ENCODE results near the gene WDR87. TPM values are rescaled to one million over a fixed set of nuclear protein-coding genes. Genes with fewer than 3 reads are reported as not detected.

The WDR87 gene
- not detected for total RNA-seq

- Mint-ChIP-seq H3K27ac (peak within 1 kb of the TSS; percentile 74), H3K4me3 (peak within 1 kb of the TSS; percentile 73), H3K4me1 (ENCODE audit: low read depth) (peaks cover 19% of the 10 kb centered on the region), H3K9me3 (no peaks in the 10 kb centered on the region), H3K36me3 (no peaks in the 10 kb centered on the region), H3K27me3 (no peaks in the 10 kb centered on the region)
- ChIA-PET CTCF (interaction anchor here (0.6 to 3.5 kb wide), 16 partner anchors 8 to 497 kb away, joined by 3 to 20 read pairs (median 4); partner anchors contain the start of genes CATSPERG, FAM98C and PSMD8), POLR2A (interaction anchor here (0.8 to 1.6 kb wide), 4 partner anchors 98 to 175 kb away, joined by 3 to 4 read pairs (median 4); partner anchors contain the start of gene ZNF573)
- DNase-seq: peak; percentile 58
- intact Hi-C loops (cut with micrococcal nuclease): loop anchor here (5.0 kb wide), 3 partner anchors 96 to 411 kb away; partner anchors contain the start of genes KCNK6 and YIF1B
Observed at GRCh38 chr19:37905946-37906868, at the start of gene WDR87. Gene WDR87, minus strand, starts transcription at chr19:37906594. Its CDS starts 8,355 bp downstream, at chr19:37898239.

GRCh38 chr19:37955986-37956385 lies 49.6 kb upstream of the WDR87 start:
- H3K9me3 Mint-ChIP-seq: peaks cover 15% of the 10 kb centered on the region
- H3K27ac Mint-ChIP-seq: no peak overlapping the region
- H3K4me3 Mint-ChIP-seq: no peak overlapping the region
- H3K4me1 Mint-ChIP-seq (ENCODE audit: low read depth): peaks cover 3% of the 10 kb centered on the region
- peaks cover 10% of the 10 kb centered on the region for H3K36me3 Mint-ChIP-seq
- no peaks in the 10 kb centered on the region for H3K27me3 Mint-ChIP-seq
- ChIA-PET POLR2A (no interaction called here), CTCF (no interaction called here)
- DNase-seq: no peak
- intact Hi-C loops (cut with micrococcal nuclease): no loop called here

GRCh38 chr19:37954421-37954874 lies 48.1 kb upstream of the WDR87 start:
- H3K36me3 Mint-ChIP-seq: peaks cover 11% of the 10 kb centered on the region
- POLR2A ChIA-PET: no interaction called here
- H3K27me3 Mint-ChIP-seq: no peaks in the 10 kb centered on the region
- no peak overlapping the region for H3K4me3 Mint-ChIP-seq
- no peak overlapping the region for H3K27ac Mint-ChIP-seq
- DNase-seq: no peak
- peaks cover 3% of the 10 kb centered on the region for H3K4me1 Mint-ChIP-seq (ENCODE audit: low read depth)
- intact Hi-C loops (cut with micrococcal nuclease): no loop called here
- CTCF ChIA-PET: no interaction called here
- H3K9me3 Mint-ChIP-seq: peaks cover 14% of the 10 kb centered on the region

- POLR2A ChIA-PET: no interaction called here
Observed at GRCh38 chr19:37953918-37954303, 47.5 kb upstream of the WDR87 start.

GRCh38 chr19:37953171-37953917 lies 47.0 kb upstream of the WDR87 start:
- no peak overlapping the region for H3K27ac Mint-ChIP-seq
- no peak for DNase-seq
- no peaks in the 10 kb centered on the region for H3K4me1 Mint-ChIP-seq (ENCODE audit: low read depth)
- H3K27me3 Mint-ChIP-seq: no peaks in the 10 kb centered on the region
- ChIA-PET POLR2A (no interaction called here), CTCF (no interaction called here)
- peaks cover 5% of the 10 kb centered on the region for H3K9me3 Mint-ChIP-seq
- H3K36me3 Mint-ChIP-seq: peaks cover 8% of the 10 kb centered on the region
- H3K4me3 Mint-ChIP-seq: no peak overlapping the region
- intact Hi-C loops (cut with micrococcal nuclease): no loop called here

More at GRCh38 chr19:37953918-37954303, 47.5 kb upstream of the WDR87 start:
- DNase-seq: no peak
- CTCF ChIA-PET: no interaction called here
- Mint-ChIP-seq H3K27me3 (no peaks in the 10 kb centered on the region), H3K36me3 (peaks cover 8% of the 10 kb centered on the region), H3K4me1 (ENCODE audit: low read depth) (no peaks in the 10 kb centered on the region), H3K9me3 (peaks cover 10% of the 10 kb centered on the region), H3K4me3 (no peak overlapping the region), H3K27ac (no peak overlapping the region)
- intact Hi-C loops (cut with micrococcal nuclease): no loop called here

- Mint-ChIP-seq H3K27me3 (no peaks in the 10 kb centered on the region), H3K9me3 (no peaks in the 10 kb centered on the region), H3K36me3 (peaks cover 8% of the 10 kb centered on the region), H3K4me1 (ENCODE audit: low read depth) (no peaks in the 10 kb centered on the region), H3K27ac (no peak overlapping the region), H3K4me3 (no peak overlapping the region)
- intact Hi-C loops (cut with micrococcal nuclease): no loop called here
- DNase-seq: no peak
- CTCF ChIA-PET: no interaction called here
- POLR2A ChIA-PET: no interaction called here
Observed at GRCh38 chr19:37951816-37952210, 45.4 kb upstream of the WDR87 start.

GRCh38 chr19:37950471-37951175 lies 44.2 kb upstream of the WDR87 start:
- POLR2A ChIA-PET: no interaction called here
- DNase-seq: no peak
- Mint-ChIP-seq H3K36me3 (peaks cover 7% of the 10 kb centered on the region), H3K27ac (no peak overlapping the region), H3K4me3 (no peak overlapping the region), H3K27me3 (no peaks in the 10 kb centered on the region), H3K4me1 (ENCODE audit: low read depth) (no peaks in the 10 kb centered on the region), H3K9me3 (no peaks in the 10 kb centered on the region)
- CTCF ChIA-PET: no interaction called here
- intact Hi-C loops (cut with micrococcal nuclease): no loop called here

- no peaks in the 10 kb centered on the region for H3K9me3 Mint-ChIP-seq
- no peak for DNase-seq
- no peak overlapping the region for H3K27ac Mint-ChIP-seq
- no peak overlapping the region for H3K4me3 Mint-ChIP-seq
- H3K4me1 Mint-ChIP-seq (ENCODE audit: low read depth): no peaks in the 10 kb centered on the region
- ChIA-PET POLR2A (no interaction called here), CTCF (no interaction called here)
- H3K36me3 Mint-ChIP-seq: peaks cover 5% of the 10 kb centered on the region
- intact Hi-C loops (cut with micrococcal nuclease): no loop called here
- H3K27me3 Mint-ChIP-seq: no peaks in the 10 kb centered on the region
Observed at GRCh38 chr19:37948362-37948761, 42.0 kb upstream of the WDR87 start.

- DNase-seq: no peak
- Mint-ChIP-seq H3K27ac (no peak overlapping the region), H3K4me1 (ENCODE audit: low read depth) (no peaks in the 10 kb centered on the region), H3K9me3 (no peaks in the 10 kb centered on the region), H3K4me3 (no peak overlapping the region), H3K27me3 (no peaks in the 10 kb centered on the region), H3K36me3 (peaks cover 5% of the 10 kb centered on the region)
- POLR2A ChIA-PET: no interaction called here
- CTCF ChIA-PET: no interaction called here
- intact Hi-C loops (cut with micrococcal nuclease): no loop called here
Observed at GRCh38 chr19:37947778-37948177, 41.4 kb upstream of the WDR87 start.

GRCh38 chr19:37946132-37946531 lies 39.7 kb upstream of the WDR87 start:
- Mint-ChIP-seq H3K27me3 (no peaks in the 10 kb centered on the region), H3K36me3 (peaks cover 3% of the 10 kb centered on the region), H3K27ac (no peak overlapping the region), H3K4me1 (ENCODE audit: low read depth) (no peaks in the 10 kb centered on the region), H3K9me3 (no peaks in the 10 kb centered on the region), H3K4me3 (no peak overlapping the region)
- ChIA-PET CTCF (no interaction called here), POLR2A (no interaction called here)
- no peak for DNase-seq
- intact Hi-C loops (cut with micrococcal nuclease): no loop called here

- Mint-ChIP-seq H3K9me3 (no peaks in the 10 kb centered on the region), H3K4me3 (no peak overlapping the region), H3K27me3 (no peaks in the 10 kb centered on the region), H3K4me1 (ENCODE audit: low read depth) (no peaks in the 10 kb centered on the region), H3K36me3 (peaks cover 3% of the 10 kb centered on the region), H3K27ac (no peak overlapping the region)
- no peak for DNase-seq
- CTCF ChIA-PET: no interaction called here
- intact Hi-C loops (cut with micrococcal nuclease): no loop called here
- POLR2A ChIA-PET: no interaction called here
Observed at GRCh38 chr19:37943480-37943879, 37.1 kb upstream of the WDR87 start.

- no peak overlapping the region for H3K4me3 Mint-ChIP-seq
- H3K4me1 Mint-ChIP-seq (ENCODE audit: low read depth): no peaks in the 10 kb centered on the region
- CTCF ChIA-PET: no interaction called here
- no peak overlapping the region for H3K27ac Mint-ChIP-seq
- no peak for DNase-seq
- intact Hi-C loops (cut with micrococcal nuclease): no loop called here
- POLR2A ChIA-PET: no interaction called here
- no peaks in the 10 kb centered on the region for H3K27me3 Mint-ChIP-seq
- H3K36me3 Mint-ChIP-seq: peaks cover 3% of the 10 kb centered on the region
- H3K9me3 Mint-ChIP-seq: no peaks in the 10 kb centered on the region
Observed at GRCh38 chr19:37942516-37942902, 36.1 kb upstream of the WDR87 start.
